ENCODE results near the gene RAB26. TPM values are rescaled to one million over a fixed set of nuclear protein-coding genes. Genes with fewer than 3 reads are reported as not detected.
"Not testable (repeated sequence)": the region's sequence is repeated elsewhere in the genome, so short reads cannot be mapped to it uniquely, and the experiment has no call there.

RAB26 gene
- polyA plus RNA-seq, 2 donors = 1.1 to 4.7 TPM

DNA sequence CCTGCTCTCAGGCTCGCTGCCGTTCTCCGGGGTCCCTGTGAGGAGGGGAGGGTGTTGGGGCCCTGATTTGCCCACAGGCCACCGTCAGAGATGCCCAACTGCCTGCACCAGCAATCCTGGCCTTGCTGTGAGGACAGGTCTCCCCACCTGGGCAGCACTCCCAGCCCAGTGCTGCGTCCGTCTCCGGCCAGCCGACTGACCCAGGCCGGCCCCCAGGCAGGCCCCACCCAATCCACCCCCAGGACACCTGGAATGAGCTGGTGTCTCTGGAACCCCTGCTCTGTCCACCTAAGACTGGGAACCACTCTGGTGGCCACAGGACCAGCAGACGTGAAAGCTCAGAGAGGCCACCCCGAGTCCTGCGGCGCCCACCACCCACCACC is 32.8 kb upstream of the RAB26 start:
- no peak overlapping the region for H3K4me3 ChIP-seq (ENCODE audit: low read depth in 1 of 2, low read length in 2 of 2)
- no peaks in the 10 kb centered on the region for H3K9me3 ChIP-seq (ENCODE audit: control insufficient read depth in 2 of 2, insufficient read depth in 1 of 2, low read depth in 1 of 2, low read length in 1 of 2)
- 87 to 89% methylated on average over 11 to 13 of the region's 13 CpGs for WGBS, 2 donors
- H3K4me1 ChIP-seq (ENCODE audit: control insufficient read depth in 2 of 2, insufficient read depth in 2 of 2, low read length in 1 of 2) = no peaks in the 10 kb centered on the region
- peaks cover 4 to 22% of the 10 kb centered on the region in 2 donors for H3K36me3 ChIP-seq (ENCODE audit: control insufficient read depth in 2 of 2, insufficient read depth in 2 of 2, low read length in 1 of 2)
- no peaks in the 10 kb centered on the region for H3K27me3 ChIP-seq (ENCODE audit: control insufficient read depth in 1 of 2, insufficient read depth in 2 of 2, low read length in 2 of 2)
- H3K27ac ChIP-seq (ENCODE audit: low read depth in 2 of 2, low read length in 1 of 2) = no peak overlapping the region

DNA sequence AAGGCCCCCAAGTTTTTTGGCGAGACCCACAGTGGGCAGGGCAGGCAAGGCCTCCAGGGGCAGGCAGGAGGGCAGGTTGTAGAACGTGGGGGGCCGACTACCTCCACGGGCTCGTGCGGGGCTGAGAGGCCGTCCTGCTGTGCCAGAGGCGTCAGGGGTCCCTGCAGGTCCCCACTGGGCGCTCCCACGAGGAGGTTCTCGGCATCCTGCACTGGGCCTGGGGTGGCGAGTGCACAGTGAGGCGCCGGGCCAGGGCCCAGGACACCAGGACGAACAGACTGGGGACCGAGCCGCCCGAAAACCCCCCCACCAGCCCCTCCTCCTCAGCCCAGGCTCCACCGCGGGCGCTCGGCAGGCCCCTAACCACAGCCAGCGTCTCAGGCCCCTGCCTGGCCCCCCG is 32.0 kb upstream of the RAB26 start:
- not testable (repeated sequence) for H3K4me3 ChIP-seq (ENCODE audit: low read depth in 1 of 2, low read length in 2 of 2); H3K27ac ChIP-seq (ENCODE audit: low read depth in 2 of 2, low read length in 1 of 2); H3K9me3 ChIP-seq (ENCODE audit: control insufficient read depth in 2 of 2, insufficient read depth in 1 of 2, low read depth in 1 of 2, low read length in 1 of 2); H3K27me3 ChIP-seq (ENCODE audit: control insufficient read depth in 1 of 2, insufficient read depth in 2 of 2, low read length in 2 of 2); H3K4me1 ChIP-seq (ENCODE audit: control insufficient read depth in 2 of 2, insufficient read depth in 2 of 2, low read length in 1 of 2)
- 77 to 79% methylated on average over 17 to 21 of the region's 24 CpGs for WGBS, 2 donors
- peaks cover 4 to 14% of the 10 kb centered on the region in 2 donors for H3K36me3 ChIP-seq (ENCODE audit: control insufficient read depth in 2 of 2, insufficient read depth in 2 of 2, low read length in 1 of 2)

DNA sequence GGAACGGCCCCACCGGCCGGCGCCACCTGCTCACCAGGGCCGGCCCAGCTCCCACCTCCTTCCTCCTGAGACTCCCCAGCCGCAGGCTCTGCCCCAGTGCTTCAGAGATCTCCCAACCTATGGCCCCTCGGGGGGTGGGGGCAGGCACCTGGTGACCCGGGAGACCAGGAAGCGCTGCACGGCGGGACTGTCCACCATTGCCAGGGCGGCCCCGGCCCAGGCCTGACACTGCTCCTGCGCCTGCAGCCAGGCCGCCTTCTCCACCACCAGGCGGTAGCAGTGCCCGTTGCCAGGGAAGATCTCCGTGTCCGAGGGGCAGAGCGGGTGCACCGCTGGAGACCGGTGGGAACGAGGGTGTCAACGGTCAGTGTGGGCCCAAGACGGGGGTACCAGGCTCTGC is 31.1 kb upstream of the RAB26 start:
- not testable (repeated sequence) for H3K9me3 ChIP-seq (ENCODE audit: control insufficient read depth in 2 of 2, insufficient read depth in 1 of 2, low read depth in 1 of 2, low read length in 1 of 2); H3K27ac ChIP-seq (ENCODE audit: low read depth in 2 of 2, low read length in 1 of 2); H3K4me3 ChIP-seq (ENCODE audit: low read depth in 1 of 2, low read length in 2 of 2); H3K27me3 ChIP-seq (ENCODE audit: control insufficient read depth in 1 of 2, insufficient read depth in 2 of 2, low read length in 2 of 2); H3K4me1 ChIP-seq (ENCODE audit: control insufficient read depth in 2 of 2, insufficient read depth in 2 of 2, low read length in 1 of 2)
- WGBS, 2 donors = 90 to 91% methylated on average over 15 to 24 of the region's 25 CpGs
- peaks cover 0 to 12% of the 10 kb centered on the region in 2 donors for H3K36me3 ChIP-seq (ENCODE audit: control insufficient read depth in 2 of 2, insufficient read depth in 2 of 2, low read length in 1 of 2)

DNA sequence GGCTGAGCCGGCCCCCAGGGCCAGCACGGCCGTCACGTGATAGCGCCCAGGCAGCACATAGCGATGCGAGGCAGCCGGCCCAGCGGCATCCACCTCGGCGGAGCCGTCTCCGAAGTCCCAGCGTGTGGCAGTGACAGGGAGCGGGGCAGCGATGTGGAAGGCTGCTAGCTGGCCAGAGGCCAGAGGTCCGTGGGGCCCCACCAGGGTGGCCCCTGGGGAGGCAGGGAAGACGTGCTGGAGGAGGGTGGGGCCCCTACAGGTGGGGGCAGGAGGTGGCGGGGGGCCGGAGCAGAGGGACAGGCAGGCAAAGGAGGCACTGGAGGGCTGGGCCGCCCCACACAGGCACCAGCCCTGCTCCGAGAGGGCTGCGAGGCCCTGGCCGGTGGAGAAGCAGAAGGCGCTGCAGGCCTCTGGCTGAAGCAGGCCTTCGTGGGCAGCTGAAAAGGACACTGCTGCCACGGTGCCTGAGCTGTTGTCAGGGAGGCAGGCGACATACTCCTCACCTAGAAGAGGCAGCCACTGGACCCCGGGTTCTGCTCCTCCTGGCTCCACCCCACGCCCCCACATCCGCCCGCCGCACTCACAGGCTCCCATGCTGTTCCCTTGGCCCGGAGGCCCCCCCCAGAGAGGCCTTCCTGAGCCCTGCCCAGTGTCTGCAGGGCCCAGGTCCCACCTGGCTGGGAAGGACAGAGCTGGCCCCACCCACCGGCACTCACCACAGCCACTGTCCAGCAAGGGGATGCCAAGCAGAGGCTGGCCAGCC is 30.3 kb upstream of the RAB26 start:
- peaks cover 0 to 11% of the 10 kb centered on the region in 2 donors for H3K36me3 ChIP-seq (ENCODE audit: control insufficient read depth in 2 of 2, insufficient read depth in 2 of 2, low read length in 1 of 2)
- not testable (repeated sequence) for H3K9me3 ChIP-seq (ENCODE audit: control insufficient read depth in 2 of 2, insufficient read depth in 1 of 2, low read depth in 1 of 2, low read length in 1 of 2); H3K4me3 ChIP-seq (ENCODE audit: low read depth in 1 of 2, low read length in 2 of 2); H3K4me1 ChIP-seq (ENCODE audit: control insufficient read depth in 2 of 2, insufficient read depth in 2 of 2, low read length in 1 of 2); H3K27ac ChIP-seq (ENCODE audit: low read depth in 2 of 2, low read length in 1 of 2); H3K27me3 ChIP-seq (ENCODE audit: control insufficient read depth in 1 of 2, insufficient read depth in 2 of 2, low read length in 2 of 2)
- WGBS, 2 donors = 74% methylated on average over 11 to 31 of the region's 35 CpGs

DNA sequence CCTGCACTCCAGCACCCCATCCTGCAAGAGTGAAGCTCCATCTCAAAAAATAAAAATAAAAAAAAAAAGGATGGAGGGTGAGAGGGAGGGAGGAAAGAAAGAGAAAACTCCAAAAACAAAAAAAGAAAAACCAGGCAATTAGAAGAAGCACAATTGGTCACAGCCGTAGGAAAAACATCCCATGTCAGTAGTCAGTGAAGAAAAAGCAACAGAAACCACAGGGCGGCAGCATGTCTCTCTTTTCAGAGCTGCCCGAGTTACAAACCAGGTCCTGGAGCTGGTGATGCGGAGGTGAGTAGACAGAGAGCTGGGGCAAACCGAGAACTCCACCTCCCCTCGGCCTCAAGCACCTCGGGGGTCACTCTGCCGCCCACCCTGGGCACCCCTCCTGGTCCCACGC is 27.1 kb upstream of the RAB26 start:
- peaks cover 6 to 31% of the 10 kb centered on the region in 2 donors for H3K4me1 ChIP-seq (ENCODE audit: control insufficient read depth in 2 of 2, insufficient read depth in 2 of 2, low read length in 1 of 2)
- peak overlapping the region; percentile 10 to 79 for H3K27ac ChIP-seq (ENCODE audit: low read depth in 2 of 2, low read length in 1 of 2)
- H3K4me3 ChIP-seq (ENCODE audit: low read depth in 1 of 2, low read length in 2 of 2); H3K36me3 ChIP-seq (ENCODE audit: control insufficient read depth in 2 of 2, insufficient read depth in 2 of 2, low read length in 1 of 2); H3K9me3 ChIP-seq (ENCODE audit: control insufficient read depth in 2 of 2, insufficient read depth in 1 of 2, low read depth in 1 of 2, low read length in 1 of 2); H3K27me3 ChIP-seq (ENCODE audit: control insufficient read depth in 1 of 2, insufficient read depth in 2 of 2, low read length in 2 of 2): not testable (repeated sequence)
- 36 to 60% methylated on average over 8 to 9 of the region's 9 CpGs for WGBS, 2 donors

DNA sequence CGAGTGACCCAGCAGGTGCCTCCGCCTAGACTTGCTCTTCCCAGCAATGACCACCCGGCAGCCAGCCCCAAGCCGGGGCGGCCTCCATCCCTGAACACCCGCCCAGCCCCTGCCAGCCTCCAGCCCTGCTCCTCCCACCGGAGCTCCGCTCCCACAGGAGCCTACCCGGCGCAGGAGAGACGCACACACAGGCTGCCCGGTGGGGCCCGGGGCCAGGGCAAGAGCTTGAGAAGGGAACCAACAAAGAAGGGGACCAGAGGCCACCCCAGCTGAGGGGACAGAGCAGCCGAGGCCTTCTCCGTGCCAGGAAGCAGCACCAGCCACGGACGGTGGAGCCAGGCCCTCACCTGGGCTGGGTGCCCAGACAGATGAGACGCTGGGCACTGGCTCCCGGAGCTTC is 26.6 kb upstream of the RAB26 start:
- H3K27me3 ChIP-seq (ENCODE audit: control insufficient read depth in 1 of 2, insufficient read depth in 2 of 2, low read length in 2 of 2) = no peaks in the 10 kb centered on the region
- H3K4me3 ChIP-seq (ENCODE audit: low read depth in 1 of 2, low read length in 2 of 2) = no peak overlapping the region
- H3K36me3 ChIP-seq (ENCODE audit: control insufficient read depth in 2 of 2, insufficient read depth in 2 of 2, low read length in 1 of 2) = peaks cover 0 to 2% of the 10 kb centered on the region in 2 donors
- peak overlapping the region; percentile 10 to 79 for H3K27ac ChIP-seq (ENCODE audit: low read depth in 2 of 2, low read length in 1 of 2)
- peaks cover 6 to 35% of the 10 kb centered on the region in 2 donors for H3K4me1 ChIP-seq (ENCODE audit: control insufficient read depth in 2 of 2, insufficient read depth in 2 of 2, low read length in 1 of 2)
- H3K9me3 ChIP-seq (ENCODE audit: control insufficient read depth in 2 of 2, insufficient read depth in 1 of 2, low read depth in 1 of 2, low read length in 1 of 2) = no peaks in the 10 kb centered on the region
- WGBS, 2 donors = 35 to 55% methylated on average over 17 to 19 of the region's 19 CpGs

DNA sequence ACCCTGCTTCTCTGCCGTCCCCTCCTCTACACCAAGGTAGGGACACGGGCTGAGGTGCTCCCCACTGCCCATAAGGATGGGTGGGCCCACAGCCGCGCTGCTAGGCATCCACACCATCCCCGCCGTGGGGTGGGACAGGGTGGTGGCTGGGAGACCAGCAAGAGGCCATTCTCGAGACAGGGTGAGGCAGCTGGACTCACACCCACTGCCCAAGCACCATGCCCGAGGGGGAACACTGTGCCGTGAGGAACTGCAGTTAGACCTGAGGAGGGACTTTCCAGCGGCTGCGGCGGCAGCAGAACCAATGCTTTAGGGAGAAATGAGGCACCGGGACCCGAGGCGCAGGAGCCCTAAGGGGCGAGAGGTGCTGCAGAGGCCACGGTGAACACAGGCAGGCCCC is 26.0 kb upstream of the RAB26 start:
- peaks cover 0 to 2% of the 10 kb centered on the region in 2 donors for H3K36me3 ChIP-seq (ENCODE audit: control insufficient read depth in 2 of 2, insufficient read depth in 2 of 2, low read length in 1 of 2)
- no peaks in the 10 kb centered on the region for H3K9me3 ChIP-seq (ENCODE audit: control insufficient read depth in 2 of 2, insufficient read depth in 1 of 2, low read depth in 1 of 2, low read length in 1 of 2)
- no peaks in the 10 kb centered on the region for H3K27me3 ChIP-seq (ENCODE audit: control insufficient read depth in 1 of 2, insufficient read depth in 2 of 2, low read length in 2 of 2)
- peaks cover 8 to 40% of the 10 kb centered on the region in 2 donors for H3K4me1 ChIP-seq (ENCODE audit: control insufficient read depth in 2 of 2, insufficient read depth in 2 of 2, low read length in 1 of 2)
- peak overlapping the region; percentile 54 to 81 for H3K27ac ChIP-seq (ENCODE audit: low read depth in 2 of 2, low read length in 1 of 2)
- H3K4me3 ChIP-seq (ENCODE audit: low read depth in 1 of 2, low read length in 2 of 2) = no peak overlapping the region
- WGBS, 2 donors = 61 to 71% methylated on average over 17 of the region's 17 CpGs

DNA sequence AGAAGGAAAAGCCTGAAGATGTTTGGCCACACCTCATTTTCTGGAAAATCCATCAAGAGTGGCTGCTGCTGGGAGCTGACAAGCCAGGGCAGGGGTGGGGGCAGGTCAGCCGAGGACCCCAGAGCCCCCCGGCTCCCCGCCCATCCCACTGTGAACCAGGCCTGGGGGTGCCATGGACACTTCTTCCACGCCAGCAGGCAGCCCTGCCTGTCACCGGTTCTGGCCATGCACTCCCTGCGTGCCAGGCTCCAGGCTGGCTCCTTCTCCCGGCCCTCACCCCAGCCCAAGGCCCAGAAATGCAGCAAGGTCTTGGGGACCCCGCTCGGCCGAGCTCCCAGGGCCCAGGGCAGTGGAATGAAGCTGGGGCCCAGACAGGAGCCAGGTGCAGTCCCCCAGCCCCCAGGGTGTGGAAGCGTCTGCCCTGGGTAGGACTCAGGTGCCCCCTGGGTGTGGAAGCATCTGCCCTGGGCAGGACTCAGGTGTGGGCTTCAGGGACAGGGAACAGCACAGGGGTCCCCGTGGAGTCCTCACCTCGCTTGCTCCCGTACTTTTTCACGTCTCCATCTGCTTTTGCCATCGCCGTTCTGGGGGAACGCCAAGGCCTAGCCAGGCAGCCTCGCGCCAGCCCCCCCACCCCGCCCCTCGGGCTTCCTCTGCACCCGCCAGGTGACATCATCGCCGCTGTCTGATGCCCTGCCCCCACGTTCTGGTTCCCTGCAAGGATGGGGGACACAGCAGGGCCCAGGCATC is 25.3 kb upstream of the RAB26 start:
- WGBS, 2 donors = 40 to 56% methylated on average over 14 to 21 of the region's 26 CpGs
- H3K36me3 ChIP-seq (ENCODE audit: control insufficient read depth in 2 of 2, insufficient read depth in 2 of 2, low read length in 1 of 2); H3K4me3 ChIP-seq (ENCODE audit: low read depth in 1 of 2, low read length in 2 of 2); H3K9me3 ChIP-seq (ENCODE audit: control insufficient read depth in 2 of 2, insufficient read depth in 1 of 2, low read depth in 1 of 2, low read length in 1 of 2); H3K27me3 ChIP-seq (ENCODE audit: control insufficient read depth in 1 of 2, insufficient read depth in 2 of 2, low read length in 2 of 2): not testable (repeated sequence)
- Histone ChIP-seq H3K27ac (ENCODE audit: low read depth in 2 of 2, low read length in 1 of 2) (peak overlapping the region in 1 of 2 donors; percentile 91), H3K4me1 (ENCODE audit: control insufficient read depth in 2 of 2, insufficient read depth in 2 of 2, low read length in 1 of 2) (peaks cover 8 to 40% of the 10 kb centered on the region in 2 donors)

DNA sequence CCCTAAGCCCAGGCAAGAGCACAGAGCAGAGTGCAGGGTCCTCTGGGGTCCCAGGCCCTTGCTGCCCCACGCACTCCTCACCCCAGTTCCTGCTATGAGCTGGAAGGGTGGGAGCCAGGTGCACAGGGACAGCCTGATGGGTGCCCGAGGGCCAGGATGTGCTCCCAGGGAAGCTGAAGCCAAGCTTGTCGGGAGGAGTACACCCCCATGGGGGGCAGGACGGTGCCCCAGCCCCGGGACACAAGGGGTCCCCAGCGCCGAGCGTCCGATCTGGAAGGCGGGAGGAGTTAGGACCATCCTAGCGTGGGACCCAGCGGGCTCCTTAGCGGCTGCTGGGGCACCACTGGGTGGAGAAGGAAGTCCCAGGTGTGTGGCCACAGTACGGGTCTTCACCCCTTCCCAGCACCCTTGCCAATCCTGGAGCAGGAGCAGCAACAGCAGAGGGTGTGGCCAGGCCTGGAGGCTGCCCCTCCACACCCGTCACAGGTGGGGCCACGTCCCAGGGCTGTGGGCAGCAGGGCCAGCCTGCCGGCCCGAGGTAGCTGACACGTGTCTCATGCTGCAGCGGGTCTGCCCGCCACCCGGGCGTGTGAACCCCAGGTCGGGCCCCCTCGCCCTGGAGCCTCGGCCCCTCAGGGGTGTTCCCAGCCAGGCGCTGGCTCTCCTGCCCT is 24.6 kb upstream of the RAB26 start:
- WGBS, 2 donors = 32 to 36% methylated on average over 13 to 25 of the region's 27 CpGs
- Histone ChIP-seq H3K27ac (ENCODE audit: low read depth in 2 of 2, low read length in 1 of 2) (peak overlapping the region; percentile 81 to 91), H3K4me1 (ENCODE audit: control insufficient read depth in 2 of 2, insufficient read depth in 2 of 2, low read length in 1 of 2) (peaks cover 8 to 40% of the 10 kb centered on the region in 2 donors)
- H3K9me3 ChIP-seq (ENCODE audit: control insufficient read depth in 2 of 2, insufficient read depth in 1 of 2, low read depth in 1 of 2, low read length in 1 of 2); H3K4me3 ChIP-seq (ENCODE audit: low read depth in 1 of 2, low read length in 2 of 2); H3K27me3 ChIP-seq (ENCODE audit: control insufficient read depth in 1 of 2, insufficient read depth in 2 of 2, low read length in 2 of 2); H3K36me3 ChIP-seq (ENCODE audit: control insufficient read depth in 2 of 2, insufficient read depth in 2 of 2, low read length in 1 of 2): not testable (repeated sequence)
